NCI-H2196 treated with DMSO at 0.1 percent for 48 hours (cell line): Measurements from ENCODE around the gene AHDC1.
A peak's percentile ranks its signal among the peaks of the same experiment; 100 is the strongest.

Experiments
- DNase-seq: peaks from one replicate; lab custom pipeline; 2025; ENCODE audit not compliant: unreplicated experiment; lab: John Stamatoyannopoulos, UW

Gene AHDC1

DNA sequence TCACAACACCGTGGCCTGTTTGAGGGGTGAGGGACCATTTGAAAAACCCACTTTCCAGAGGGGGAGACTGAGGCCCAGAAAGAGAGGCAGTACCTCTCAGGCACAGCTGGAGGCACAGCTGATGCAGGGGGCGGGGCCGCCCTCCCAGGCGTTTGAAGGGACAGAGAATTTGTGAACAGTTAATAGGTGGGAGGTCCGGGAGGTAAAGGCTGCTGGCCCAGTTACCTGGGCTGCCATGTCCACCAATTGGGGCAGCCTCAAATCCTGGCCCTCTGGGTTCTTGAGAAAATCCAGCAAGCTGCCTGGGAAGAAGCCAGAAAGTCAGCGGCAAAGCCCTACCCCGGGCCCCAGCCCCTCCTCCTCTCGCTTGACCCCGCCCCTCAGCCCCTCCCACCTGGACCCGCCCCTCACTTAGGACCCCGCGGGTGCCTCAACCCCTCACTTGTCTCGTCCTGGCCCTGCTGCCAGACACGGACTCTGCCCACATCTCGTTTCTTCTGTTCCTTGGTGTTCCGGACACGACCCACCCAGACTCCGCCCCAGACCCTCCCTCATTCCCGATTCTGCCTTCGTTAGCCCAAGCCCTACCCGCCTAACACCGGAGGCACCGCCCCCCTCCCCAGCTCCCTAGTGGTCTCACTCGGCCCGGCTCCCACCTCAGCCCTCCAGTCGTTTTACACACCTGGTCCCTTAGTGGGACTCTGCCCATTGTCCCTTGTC lies 10.8 kb upstream of the AHDC1 start:
- no peak for DNase-seq

DNA sequence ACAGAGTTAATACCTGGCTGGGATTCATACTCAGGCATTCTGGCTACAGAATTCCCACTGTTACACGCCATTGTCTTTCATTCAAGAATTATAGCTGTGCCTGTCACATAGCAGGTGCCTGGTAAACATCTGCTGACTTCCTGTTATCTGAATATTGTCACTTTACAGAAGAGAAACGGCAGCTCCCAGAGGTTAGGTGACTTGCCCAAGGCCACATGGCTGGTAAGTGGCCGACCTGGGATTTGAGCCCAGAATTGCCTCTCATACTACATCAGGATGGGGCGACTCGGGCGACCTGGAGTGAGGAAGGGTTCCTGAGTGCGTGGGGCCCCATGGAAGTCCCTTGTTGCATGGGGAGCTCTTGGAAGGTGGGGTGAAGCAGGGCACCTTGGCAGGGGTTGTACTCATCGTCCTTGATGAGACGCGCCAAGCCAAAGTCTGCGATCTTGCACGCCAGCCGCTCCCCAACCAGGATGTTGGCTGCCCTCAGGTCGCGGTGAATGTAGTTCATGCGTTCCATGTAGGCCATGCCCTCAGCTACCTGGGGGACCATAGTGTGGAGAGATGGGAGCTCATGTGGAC lies 10.2 kb upstream of the AHDC1 start:
- DNase-seq: no peak

DNA sequence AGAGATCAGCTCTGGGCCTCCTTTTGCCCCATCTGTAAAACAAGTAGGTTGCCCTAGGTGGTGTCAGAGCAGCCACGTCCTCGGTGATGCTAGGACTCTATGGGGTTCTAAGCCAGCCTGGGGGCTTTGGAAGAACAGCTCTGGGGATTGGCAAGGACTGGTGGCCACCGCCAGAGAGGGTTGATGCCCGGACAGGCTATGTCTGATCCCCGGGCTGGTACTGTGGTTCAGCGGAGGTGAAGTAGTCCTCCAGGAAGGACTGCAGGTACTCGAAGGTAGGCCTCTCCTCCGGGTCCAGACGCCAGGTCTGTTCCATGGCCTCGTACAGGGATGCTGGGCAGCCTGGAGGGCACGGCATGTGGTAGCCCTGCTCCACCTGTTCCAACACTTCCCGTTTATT lies 8.8 kb upstream of the AHDC1 start:
- DNase-seq: no peak

DNA sequence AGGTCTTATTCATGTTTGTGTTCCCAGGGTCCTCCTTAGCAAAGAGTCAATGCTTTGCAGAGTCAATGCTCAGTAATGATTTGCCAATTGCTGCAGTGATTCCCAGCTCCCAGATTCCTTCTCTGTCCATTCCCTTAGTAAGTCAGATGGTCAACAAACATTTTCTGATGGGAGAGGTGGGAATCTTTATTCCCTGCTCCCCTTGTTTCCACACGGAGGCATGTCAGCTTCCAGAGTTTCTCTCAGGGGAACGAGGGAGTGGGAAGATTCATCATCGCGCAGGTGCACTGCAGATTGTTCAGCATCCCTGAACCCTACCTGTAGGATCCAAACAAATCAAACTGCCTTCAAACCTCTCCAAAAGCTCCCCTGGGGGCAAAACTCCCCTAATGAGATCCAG lies 7.5 kb upstream of the AHDC1 start:
- no peak for DNase-seq

DNA sequence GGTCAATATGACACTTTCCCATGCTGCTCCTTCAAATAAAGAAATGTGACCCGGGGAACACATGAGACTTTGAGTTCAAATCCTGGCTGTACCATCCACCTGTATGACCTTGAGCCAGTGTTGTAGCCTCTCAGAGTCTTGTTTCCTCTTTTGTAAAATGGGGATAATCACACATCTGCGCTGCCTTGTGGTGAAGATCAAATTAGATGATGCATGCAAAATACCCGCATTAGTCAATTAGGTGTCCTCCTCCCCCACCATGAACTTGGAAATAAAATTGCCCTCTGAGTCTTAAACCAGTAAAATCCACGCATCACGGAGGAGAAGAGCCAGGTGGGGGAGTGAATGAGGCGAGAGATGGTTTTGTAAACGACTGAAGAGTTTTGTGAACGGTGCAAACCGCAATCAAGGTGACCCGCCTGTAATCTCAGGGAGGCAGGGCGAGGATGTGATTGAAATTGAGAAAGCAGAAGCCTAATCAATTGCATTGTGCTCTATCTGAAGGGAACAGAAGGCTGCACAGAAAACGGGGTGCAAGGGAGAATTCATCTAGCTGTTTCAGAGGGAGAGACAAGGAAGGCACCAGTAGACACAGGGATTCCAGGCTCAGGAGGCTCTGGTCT lies 5.8 kb upstream of the AHDC1 start:
- no peak for DNase-seq

DNA sequence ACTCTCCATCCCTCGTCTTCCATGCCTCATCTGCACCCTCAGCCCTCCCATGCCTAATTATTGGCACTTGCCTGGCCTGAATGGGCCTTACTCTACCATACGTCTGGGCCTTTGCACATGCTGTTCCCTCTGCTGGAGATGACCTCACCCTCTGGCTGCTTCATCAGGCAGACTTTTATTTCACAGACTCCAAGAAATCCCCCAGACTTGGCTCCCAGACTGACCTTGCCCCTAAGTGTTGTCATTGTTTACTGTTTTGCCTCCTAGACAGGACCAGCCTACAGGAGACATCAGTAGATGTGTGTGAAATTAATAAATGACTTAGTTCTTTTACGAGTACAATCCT lies 5.2 kb upstream of the AHDC1 start:
- no peak for DNase-seq

DNA sequence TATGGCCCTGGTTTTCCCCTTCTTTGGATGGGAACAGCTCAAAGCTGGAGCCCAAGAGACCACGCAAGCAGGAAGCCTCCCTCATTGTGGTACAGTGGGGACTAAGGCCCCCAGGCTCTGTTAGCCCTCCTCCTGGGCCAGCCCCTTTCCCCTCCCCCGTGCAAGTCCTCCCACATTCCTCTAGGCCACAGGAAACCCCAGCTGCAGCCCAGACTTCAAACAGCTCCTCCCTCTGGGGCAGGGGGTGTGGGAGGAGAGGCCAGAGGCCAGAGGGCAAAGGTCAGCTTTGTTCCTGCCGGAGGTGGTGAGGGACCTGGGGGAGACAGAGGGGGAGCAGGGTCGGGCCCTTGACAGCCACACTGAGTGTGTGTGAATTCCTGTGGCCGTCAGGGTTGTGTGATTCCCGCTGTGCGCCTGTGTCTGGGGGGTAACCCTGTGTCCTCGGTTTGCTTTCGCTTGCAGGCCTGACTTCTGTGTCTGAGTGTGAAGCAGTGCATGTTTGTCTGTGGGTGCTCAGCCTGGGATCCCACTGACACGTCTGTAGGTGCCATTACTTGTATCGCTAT lies 3.4 kb upstream of the AHDC1 start:
- DNase-seq: no peak

DNA sequence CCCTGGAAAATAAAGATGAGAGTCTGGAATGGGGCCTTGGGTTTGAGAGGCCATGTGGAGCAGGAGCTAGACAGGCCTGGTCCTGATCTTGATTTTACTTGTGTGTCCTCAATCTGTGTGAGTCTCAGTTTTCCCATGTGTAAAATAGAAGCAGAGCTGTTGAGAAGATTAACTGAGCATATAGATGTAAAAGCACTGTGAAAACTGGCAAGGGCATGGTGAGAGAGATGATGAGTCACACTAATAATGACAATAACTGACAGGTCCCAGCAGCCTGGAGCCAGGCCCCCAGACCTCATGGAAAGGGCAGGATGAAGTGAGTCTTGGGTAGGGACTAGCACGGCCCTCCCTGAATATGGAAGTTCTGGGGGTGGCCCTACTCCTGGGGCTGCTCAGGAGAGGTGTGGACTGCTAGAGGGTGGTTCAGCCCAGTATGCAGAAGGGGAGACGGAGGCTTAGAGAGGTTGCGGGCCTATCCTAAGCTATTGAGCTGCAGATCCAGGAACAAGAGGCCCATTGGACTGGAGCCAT lies 2.8 kb upstream of the AHDC1 start:
- DNase-seq: no peak

DNA sequence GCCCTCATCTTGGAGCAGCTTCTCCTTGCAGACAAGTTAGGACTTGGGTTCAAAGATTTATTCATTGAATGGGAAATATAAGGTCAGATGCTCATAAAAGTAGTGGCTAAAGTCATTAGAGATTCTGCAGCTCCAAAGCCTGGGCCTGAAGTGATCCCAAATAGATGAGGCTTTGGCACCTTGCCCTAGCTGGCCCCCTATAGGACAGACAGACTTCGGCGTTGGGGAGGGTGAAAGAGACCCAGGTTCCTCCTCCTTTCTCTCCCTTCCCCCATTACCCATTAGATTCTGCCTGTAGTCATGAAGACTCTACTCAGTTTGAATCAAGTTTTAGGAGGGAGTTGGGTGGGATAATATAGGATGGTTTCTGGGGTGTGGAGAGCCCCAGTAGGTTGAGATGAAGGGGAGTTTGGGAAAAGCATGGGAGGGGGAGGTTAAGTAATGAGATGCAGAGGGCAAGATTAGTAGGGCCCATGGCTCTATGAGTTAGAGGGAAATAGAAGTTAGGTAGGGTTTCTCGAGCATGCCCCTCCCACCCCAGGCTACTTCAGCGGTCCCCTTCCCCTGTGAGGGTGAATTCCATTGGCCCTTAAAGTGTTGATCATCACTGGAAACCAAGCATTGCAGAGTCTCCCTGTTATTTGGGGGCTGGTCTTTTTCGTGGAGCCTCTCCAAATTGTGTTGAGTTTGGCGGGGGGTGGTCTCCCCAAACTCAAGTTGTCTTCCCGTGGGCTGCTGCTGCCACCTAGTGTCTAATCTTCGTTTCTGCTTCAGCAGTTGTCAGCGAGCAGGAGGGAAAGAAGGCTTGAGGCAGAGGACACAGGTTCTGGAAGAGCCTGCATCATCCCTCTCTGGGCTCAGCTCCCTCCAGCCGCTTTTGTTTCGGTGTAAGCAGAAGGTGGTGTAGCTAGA lies 2.1 kb upstream of the AHDC1 start:
- DNase-seq: peak; percentile 39

DNA sequence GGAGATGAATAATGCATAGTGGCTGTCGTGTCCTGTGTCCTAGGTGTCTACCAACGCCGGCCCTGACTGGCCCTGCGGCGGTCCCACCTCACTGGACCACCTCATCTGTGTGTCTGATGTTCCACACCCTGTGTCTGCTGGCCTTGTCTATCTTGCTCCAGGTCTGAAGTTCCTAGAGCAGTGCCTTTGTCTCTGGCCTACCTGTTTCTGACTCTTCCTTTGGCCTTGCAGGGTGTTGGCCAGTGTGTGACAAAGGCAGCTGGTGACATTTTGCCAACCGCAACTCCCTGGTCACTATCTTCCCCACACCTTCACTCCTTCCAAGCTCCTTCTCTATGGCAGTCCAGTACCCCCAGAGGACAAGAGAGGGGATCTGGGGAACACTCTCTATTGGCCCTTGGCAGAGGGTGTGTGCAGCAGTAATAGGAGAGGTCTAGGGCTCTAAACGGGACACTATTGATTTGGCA lies 1.4 kb upstream of the AHDC1 start:
- no peak for DNase-seq

DNA sequence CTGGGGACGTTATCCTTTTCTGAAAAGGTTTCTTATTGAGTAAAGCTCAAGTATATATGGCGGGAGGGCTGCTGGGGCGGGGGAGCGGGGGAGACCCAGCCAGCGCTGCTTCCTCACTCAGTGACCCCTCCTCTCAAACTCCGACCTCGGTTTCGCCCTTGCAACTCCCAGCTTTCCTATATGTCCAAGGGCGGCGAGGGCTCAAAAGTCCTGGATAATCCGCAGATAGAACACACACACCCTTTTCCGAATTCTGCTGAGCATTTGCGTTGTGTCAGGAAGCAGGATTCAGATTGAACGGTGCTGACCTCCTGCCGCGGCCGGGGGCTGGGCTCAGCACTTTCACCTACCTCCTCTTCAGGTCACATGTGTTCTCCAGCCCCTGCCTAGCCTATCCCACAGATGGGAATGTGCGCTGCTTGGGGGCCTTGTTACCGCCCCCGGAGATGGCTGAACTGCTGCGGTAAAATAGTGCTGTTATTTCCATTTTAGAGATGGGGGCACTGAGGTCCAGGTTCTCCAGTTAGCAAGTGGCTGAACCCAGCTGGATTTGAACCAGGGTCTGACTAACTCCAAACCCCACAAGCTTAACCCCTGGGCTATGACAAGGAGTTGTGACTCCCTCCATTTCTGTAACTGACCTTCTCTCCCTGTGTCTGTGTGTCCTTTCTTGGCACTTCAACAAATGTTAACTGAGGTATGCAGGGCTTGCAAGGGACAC lies 795 bp upstream of the AHDC1 start:
- DNase-seq: no peak

DNA sequence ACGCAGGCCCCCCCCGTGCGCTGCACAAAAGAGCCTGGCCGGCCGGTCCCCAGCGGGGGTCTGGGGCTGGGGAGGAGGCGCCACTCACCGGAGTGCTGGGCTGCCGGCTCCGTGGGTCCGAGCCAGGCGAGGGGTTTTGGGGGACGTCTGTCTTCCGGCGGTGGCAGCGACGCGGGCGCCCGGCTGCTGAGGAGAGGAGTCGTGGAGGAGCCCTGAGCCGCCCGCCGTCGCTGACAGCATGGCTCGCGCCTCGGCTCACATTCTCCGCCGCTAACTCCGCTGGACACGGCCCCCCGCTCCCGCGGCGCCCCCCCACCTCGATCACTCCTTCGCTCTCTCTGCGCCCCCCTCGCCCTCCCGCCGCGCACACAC lies 649 bp downstream of the AHDC1 start:
- no peak for DNase-seq

DNA sequence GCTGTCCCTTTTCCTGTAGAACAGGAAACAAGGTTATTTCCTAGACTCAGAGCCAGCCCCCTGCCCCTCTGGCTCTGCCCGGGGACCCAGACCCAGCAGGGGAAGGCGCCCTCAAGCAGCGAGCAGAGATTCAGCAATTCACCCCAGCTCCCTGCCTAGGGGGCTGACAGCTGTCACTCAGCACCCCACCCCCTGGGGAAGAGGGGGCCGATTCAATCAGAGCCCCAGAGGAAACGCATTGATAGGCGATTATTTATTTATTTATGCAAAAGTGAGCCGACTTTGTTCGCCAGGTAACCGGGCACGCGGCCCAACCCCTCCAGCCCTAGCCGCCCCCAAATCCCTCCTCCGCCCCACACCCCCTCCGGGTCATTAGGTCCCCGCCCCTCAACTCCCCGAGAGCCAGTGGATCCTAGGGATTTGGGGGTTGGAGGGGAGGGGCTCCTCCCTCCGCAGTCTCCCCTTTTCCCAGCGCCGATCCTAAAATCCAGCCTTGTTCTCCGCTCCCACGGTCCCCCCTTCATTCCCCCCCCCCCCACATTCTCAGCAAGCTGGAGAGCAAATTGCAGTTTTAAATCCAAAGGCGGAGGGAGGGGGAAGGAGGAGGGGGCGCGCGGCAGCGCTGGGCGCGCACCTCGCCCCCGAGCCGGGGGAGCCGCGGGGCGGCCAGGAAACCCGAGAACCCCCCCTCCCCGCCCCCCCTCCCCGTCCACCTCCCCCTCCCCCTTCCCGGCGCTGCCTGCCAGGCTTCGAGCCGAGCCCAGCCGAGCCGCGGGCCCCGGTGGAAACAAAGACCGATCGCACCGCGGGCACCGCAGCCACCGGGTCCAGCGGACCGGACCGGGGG lies 1.3 kb downstream of the AHDC1 start:
- DNase-seq: no peak

DNA sequence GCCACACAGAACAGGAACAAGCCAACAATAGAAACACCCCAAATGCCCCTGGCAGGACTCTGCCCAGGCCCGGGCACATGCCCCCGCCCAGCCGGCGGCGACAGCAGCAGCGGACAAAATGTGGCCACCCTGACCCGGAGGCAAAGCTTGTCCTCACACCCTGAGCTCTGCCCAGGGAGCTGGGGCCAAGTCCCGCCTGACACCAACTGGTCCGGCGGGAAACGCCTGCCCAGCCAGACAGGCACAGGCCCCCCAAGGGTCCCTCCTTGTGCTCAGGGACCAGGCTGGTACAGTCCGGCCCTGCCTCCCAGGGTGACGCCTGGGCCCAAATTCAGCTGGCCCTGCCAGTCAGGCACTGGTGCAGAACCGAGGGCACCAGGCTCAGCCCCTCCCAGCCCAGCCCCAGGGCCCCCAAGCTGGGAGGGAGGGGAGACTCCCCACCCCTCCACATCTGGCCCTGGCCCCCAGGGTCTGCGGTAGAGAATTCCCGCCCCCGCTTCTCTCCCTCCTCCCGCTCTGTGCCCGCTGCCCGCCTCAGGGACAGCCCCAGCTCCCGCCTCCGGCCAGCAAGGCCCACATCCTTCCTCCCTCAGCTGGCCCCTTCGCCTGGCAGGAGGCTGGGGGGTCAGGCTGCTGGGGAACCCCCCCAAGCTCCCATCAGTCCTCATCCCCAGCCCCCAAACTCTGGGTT lies 2.0 kb downstream of the AHDC1 start:
- DNase-seq: no peak

DNA sequence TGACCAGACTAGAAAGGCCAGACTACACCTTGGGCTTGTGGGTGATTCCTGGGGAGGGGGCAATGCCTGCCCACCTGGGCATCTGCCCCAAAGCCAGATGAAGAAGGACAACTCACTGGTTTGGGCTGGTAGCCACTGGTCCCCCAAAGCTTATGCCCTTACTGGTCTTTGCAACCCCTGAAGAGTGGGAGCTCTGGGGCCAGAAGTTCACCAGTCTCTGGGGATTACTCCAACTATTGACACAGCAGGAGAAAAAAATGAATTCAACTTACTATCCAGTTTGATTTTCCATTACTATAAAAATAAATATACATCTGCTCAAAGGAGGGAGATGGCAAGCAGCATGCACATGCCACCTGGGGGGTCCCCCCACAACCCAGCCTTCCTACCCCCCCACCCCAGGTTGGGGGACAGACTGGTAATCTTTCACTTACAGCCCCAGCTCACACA lies 2.6 kb downstream of the AHDC1 start:
- no peak for DNase-seq

DNA sequence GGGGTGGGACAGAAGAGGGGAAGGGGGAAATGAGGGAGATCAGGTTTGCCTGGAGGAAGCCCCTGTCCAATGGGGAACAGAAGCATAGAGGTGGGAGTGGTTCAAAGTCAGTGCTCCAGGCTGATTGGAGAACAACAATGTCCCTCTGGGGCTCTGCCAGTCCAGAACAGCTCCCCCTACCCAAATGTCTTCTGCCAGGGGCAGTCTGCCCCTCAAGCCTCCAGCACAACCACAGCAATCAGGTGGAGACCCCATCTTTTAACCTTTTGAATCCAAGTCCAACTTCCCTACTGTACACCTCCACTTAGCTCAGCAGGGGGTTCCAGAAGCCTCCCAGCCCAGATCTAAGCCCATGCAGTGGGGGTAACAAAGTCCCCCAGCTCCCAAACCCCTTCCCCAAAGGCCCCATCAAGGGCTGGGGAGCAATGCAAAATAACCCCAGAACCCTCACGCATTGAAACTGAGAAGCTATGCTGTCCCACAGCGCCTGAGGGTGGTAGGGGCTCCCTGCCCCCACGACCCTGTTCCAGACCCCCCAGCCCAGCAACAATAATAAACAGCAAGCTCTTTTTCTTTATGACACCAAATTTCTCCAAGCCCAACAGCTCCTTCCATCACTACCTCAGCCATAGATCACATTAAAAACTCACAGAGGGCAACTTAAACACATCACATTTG lies 3.3 kb downstream of the AHDC1 start:
- DNase-seq: no peak

DNA sequence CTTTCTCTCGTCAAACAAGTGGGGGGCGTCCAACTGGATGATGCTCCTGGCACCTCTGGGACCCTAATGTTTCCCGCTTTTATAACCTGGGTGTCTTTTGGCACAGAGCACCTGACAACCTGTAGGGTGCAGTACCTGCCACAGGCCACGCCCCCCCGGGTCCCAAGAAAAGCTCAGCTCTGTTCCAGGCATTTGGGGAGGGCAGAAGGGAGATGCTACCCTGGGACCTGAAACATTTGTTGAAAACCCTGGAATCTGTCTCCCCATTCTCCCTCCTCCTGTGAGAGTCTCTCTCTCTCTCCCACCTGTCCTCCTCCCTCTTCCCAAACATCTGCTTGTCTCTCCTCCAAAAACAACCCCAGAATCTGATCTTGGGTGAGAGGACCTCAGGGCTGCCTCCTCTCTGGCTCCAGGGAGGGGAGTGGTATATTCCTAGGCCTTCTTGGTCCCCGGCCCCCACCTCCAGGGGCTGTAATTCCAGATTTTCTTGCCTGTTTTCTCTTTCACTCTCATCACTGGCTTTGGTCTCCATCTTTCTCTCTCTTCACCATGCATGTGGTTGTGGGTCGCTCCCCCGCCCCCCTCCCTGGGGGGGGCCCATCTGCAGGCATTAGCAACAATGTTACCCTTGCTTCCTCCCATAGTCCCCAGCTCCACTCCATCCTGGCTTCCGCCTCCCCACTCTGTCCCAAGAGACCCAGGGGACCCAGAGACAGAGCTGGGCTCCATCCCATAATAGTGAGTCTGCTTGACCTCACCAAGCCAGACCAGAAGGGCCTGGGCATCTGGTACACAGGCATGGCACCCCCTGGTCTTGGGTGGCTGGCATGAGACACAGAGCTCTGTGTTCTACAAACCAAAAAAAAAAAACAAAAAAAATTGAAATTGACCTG lies 4.1 kb downstream of the AHDC1 start:
- no peak for DNase-seq
